ENCODE data around the gene RHOH.
"Not testable (repeated sequence)": the region's sequence is repeated elsewhere in the genome, so short reads cannot be mapped to it uniquely, and the experiment has no call there.

The RHOH gene

DNA sequence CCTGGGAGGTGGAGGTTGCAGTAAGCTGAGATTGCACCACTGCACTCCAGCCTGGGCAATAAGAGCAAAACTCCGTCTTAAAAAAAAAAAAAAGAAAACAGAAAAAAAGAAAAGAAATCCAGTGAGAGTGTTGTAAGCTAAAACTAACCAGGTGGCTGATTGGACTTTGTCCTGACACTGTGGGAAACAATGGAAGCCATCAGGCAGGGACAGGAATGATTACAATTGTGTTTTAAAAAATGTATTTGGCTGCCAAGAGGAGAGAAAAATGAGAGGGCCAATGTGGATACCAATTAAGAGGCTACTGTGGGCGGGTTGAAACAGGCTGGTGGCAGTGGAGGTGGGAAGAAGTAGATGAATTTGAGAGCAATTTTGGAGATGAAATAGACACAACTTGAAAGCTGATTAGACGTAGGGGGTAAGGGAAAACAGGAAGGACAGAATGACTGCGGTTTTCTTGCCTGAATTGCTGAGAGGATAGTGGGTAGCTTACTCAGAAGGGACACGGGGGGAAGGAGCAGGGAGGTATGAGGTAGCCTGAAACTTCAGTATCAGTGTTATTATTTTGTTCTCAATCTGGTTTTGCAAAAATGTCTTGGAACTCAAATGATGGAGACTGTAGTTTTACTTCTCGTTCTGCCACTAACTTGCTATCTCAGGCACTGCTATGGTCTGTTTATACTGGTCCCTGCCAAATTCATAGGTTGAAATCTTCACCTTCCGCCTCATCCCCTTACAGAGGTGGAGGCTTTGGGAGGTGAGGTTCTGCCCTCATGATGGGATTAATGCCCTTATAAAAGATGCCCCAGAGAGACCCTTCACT, 92.7 kb downstream of the RHOH start:
- TF ChIP-seq, protein P1, sequence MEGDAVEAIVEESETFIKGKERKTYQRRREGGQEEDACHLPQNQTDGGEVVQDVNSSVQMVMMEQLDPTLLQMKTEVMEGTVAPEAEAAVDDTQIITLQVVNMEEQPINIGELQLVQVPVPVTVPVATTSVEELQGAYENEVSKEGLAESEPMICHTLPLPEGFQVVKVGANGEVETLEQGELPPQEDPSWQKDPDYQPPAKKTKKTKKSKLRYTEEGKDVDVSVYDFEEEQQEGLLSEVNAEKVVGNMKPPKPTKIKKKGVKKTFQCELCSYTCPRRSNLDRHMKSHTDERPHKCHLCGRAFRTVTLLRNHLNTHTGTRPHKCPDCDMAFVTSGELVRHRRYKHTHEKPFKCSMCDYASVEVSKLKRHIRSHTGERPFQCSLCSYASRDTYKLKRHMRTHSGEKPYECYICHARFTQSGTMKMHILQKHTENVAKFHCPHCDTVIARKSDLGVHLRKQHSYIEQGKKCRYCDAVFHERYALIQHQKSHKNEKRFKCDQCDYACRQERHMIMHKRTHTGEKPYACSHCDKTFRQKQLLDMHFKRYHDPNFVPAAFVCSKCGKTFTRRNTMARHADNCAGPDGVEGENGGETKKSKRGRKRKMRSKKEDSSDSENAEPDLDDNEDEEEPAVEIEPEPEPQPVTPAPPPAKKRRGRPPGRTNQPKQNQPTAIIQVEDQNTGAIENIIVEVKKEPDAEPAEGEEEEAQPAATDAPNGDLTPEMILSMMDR (IDR thresholded peaks at IDR 0.05; ENCODE audit: control insufficient read depth, extremely low read depth, insufficient read depth): no peak

DNA sequence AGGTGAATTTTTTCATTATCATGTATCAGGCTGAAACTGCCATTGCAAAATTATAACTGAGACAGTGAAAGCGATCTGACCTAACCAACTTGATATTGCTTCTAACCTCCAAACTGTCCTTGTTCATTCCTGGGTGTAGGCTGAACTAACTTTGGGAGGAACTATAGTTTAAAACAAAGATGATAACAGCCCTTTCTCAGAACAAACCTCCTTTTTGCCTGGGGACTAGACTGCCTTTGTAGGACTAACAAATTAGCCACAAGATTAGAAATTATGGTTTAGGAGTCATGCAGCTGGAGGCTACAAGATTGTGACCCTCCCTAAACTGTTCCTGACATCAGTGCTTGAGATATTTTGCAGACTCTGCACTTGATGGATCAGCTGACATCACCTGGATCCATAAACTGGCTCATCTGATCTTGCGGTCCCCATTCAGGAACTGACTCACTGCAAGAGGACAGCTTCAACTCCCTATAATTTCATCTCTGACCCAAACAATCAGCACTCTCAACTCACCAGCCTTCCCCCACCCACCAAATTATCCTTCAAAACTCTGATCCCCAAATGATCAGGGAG, 93.9 kb downstream of the RHOH start:
- not testable (repeated sequence) for H3K4me3 ChIP-seq (ENCODE audit: low read depth, low read length); DNase-seq (ENCODE audit: low read depth)

More for the DNA sequence above, 92.7 kb downstream of the RHOH start:
- H3K4me3 ChIP-seq (ENCODE audit: low read depth, low read length): no peak overlapping the region
- no peak for DNase-seq (ENCODE audit: low read depth)

DNA sequence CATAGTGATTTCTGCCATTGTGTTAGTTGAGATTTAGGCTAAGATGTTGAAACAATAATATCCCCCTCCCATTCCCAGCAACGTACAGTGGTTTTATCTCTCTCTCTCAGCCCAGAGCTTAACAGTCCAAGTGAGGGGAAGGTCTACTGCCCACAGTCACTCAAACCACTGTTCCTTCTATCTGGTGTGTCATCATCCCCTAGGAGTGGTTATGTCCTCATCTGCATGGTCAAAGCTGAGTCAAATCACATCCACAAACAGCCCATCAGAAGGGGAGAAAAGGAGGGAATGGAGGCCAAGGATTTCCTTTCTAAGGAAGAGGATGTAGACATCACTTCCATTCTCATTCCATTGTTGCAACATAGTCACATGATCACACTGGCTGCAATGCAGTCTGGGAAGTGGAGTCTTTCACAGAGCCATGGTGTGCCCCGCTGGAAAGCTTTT, 95.5 kb downstream of the RHOH start:
- H3K4me3 ChIP-seq (ENCODE audit: low read depth, low read length): no peak overlapping the region
- DNase-seq (ENCODE audit: low read depth): no peak
- TF ChIP-seq, protein P1 (IDR thresholded peaks at IDR 0.05; ENCODE audit: control insufficient read depth, extremely low read depth, insufficient read depth): no peak

DNA sequence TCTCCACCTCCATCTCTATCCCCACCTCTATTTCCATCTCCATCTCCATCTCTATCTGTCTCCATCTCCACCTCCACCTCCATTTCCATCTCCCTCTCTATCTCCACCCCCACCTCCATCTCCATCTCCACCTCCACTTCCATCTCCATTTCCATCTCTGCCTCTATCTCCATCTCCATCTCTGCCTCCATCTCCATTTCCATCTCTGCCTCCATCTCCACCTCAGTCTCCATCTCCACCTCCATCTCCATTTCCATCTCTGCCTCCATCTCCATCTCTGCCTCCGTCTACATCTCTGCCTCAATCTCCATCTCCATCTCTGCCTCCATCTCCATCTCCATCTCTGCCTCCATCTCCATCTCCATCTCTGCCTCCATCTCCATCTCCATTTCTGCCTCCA, 97.5 kb downstream of the RHOH start:
- no peak overlapping the region for H3K4me3 ChIP-seq (ENCODE audit: low read depth, low read length)
- no peak for DNase-seq (ENCODE audit: low read depth)
- TF ChIP-seq, protein P1 (IDR thresholded peaks at IDR 0.05; ENCODE audit: control insufficient read depth, extremely low read depth, insufficient read depth): no peak

DNA sequence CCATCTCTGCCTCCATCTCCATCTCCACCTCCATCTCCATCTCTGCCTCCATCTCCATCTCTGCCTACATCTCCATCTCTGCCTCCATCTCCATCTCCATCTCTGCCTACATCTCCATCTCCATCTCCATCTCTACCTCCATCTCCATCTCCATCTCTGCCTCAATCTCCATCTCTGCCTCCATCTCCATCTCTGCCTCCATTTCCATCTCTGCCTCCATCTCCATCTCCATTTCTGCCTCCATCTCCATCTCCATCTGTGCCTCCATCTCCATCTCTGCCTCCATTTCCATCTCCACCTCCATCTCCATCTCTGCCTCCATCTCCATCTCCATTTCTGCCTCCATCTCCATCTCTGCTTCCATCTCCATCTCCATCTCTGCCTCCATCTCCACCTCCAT, 98.2 kb downstream of the RHOH start:
- not testable (repeated sequence) for H3K4me3 ChIP-seq (ENCODE audit: low read depth, low read length); DNase-seq (ENCODE audit: low read depth)

DNA sequence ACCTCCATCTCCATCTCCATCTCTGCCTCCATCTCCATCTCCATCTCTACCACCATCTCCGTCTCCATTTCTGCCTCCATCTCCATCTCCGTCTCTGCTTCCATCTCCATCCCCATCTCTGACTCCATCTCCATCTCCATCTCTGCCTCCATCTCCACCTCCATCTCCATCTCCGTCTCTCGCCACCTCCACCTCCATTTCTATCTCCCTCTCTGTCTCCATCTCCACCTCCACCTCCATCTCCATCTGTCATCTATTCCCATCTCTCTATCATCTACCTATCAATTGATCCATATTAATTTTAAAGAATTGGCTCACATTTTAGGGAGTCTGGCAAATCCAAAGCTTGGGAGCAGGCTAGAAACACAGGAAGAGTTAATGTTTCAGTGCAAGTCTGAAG, 98.7 kb downstream of the RHOH start:
- no peak for DNase-seq (ENCODE audit: low read depth)
- TF ChIP-seq, protein P1 (IDR thresholded peaks at IDR 0.05; ENCODE audit: control insufficient read depth, extremely low read depth, insufficient read depth): no peak
- no peak overlapping the region for H3K4me3 ChIP-seq (ENCODE audit: low read depth, low read length)
